ENCODE data around the gene CLEC20A.
"Not testable (repeated sequence)": the region's sequence is repeated elsewhere in the genome, so short reads cannot be mapped to it uniquely, and the experiment has no call there.

The CLEC20A gene

GRCh38 chr1:178529364-178530036 is 32.7 kb upstream of the CLEC20A start:
- DNase-seq (ENCODE audit: low read depth in 2 of 2): no peak

- no peak for DNase-seq (ENCODE audit: low read depth in 2 of 2)
Observed at GRCh38 chr1:178528953-178529335, 32.2 kb upstream of the CLEC20A start.

- DNase-seq (ENCODE audit: low read depth in 2 of 2): no peak
Observed at GRCh38 chr1:178528228-178528952, 31.6 kb upstream of the CLEC20A start.

- DNase-seq (ENCODE audit: low read depth in 2 of 2): no peak
Observed at GRCh38 chr1:178527117-178527516, 30.4 kb upstream of the CLEC20A start.

- no peak for DNase-seq (ENCODE audit: low read depth in 2 of 2)
Observed at GRCh38 chr1:178521241-178521640, 24.5 kb upstream of the CLEC20A start.

- DNase-seq (ENCODE audit: low read depth in 2 of 2): no peak
Observed at GRCh38 chr1:178520803-178521202, 24.0 kb upstream of the CLEC20A start.

- no peak for DNase-seq (ENCODE audit: low read depth in 2 of 2)
Observed at GRCh38 chr1:178518894-178519293, 22.1 kb upstream of the CLEC20A start.

GRCh38 chr1:178516110-178516509 is 19.3 kb upstream of the CLEC20A start:
- no peak for DNase-seq (ENCODE audit: low read depth in 2 of 2)

- DNase-seq (ENCODE audit: low read depth in 2 of 2): no peak
Observed at GRCh38 chr1:178513278-178513983, 16.7 kb upstream of the CLEC20A start.

GRCh38 chr1:178512566-178513277 is 16.0 kb upstream of the CLEC20A start, which contains the start of gene TEX35:
Gene TEX35 (plus strand): TSS chr1:178513109. CDS start chr1:178513189, 80 bp downstream.
- DNase-seq (ENCODE audit: low read depth in 2 of 2): no peak

GRCh38 chr1:178510155-178510554 is 13.4 kb upstream of the CLEC20A start:
- DNase-seq (ENCODE audit: low read depth in 2 of 2): no peak

GRCh38 chr1:178509414-178510007 is 12.7 kb upstream of the CLEC20A start:
- DNase-seq (ENCODE audit: low read depth in 2 of 2): no peak

- DNase-seq (ENCODE audit: low read depth in 2 of 2): no peak
Observed at GRCh38 chr1:178506669-178507068, 9.9 kb upstream of the CLEC20A start.

GRCh38 chr1:178506177-178506576 is 9.4 kb upstream of the CLEC20A start:
- no peak for DNase-seq (ENCODE audit: low read depth in 2 of 2)

- no peak for DNase-seq (ENCODE audit: low read depth in 2 of 2)
Observed at GRCh38 chr1:178504286-178504685, 7.5 kb upstream of the CLEC20A start.

GRCh38 chr1:178503849-178504248 is 7.1 kb upstream of the CLEC20A start:
- no peak for DNase-seq (ENCODE audit: low read depth in 2 of 2)

- DNase-seq (ENCODE audit: low read depth in 2 of 2): not testable (repeated sequence)
Observed at GRCh38 chr1:178503316-178503715, 6.6 kb upstream of the CLEC20A start.

- no peak for DNase-seq (ENCODE audit: low read depth in 2 of 2)
Observed at GRCh38 chr1:178502856-178503255, 6.1 kb upstream of the CLEC20A start.

- no peak for DNase-seq (ENCODE audit: low read depth in 2 of 2)
Observed at GRCh38 chr1:178502330-178502714, 5.6 kb upstream of the CLEC20A start.

- peak; percentile 7 to 52 for DNase-seq (ENCODE audit: low read depth in 2 of 2)
Observed at GRCh38 chr1:178501705-178502329, 5.1 kb upstream of the CLEC20A start.

- no peak for DNase-seq (ENCODE audit: low read depth in 2 of 2)
Observed at GRCh38 chr1:178500936-178501554, 4.3 kb upstream of the CLEC20A start.

All from stimulated activated CD4-positive, alpha-beta T cell treated with anti-CD3 and anti-CD28 coated beads, Interleukin-12 subunit alpha, Interleukin-12 subunit beta, amount 100 ng/mL, for 24 hours (primary cell).